ENCODE measurements around the gene POLR2E.

The POLR2E gene

DNA sequence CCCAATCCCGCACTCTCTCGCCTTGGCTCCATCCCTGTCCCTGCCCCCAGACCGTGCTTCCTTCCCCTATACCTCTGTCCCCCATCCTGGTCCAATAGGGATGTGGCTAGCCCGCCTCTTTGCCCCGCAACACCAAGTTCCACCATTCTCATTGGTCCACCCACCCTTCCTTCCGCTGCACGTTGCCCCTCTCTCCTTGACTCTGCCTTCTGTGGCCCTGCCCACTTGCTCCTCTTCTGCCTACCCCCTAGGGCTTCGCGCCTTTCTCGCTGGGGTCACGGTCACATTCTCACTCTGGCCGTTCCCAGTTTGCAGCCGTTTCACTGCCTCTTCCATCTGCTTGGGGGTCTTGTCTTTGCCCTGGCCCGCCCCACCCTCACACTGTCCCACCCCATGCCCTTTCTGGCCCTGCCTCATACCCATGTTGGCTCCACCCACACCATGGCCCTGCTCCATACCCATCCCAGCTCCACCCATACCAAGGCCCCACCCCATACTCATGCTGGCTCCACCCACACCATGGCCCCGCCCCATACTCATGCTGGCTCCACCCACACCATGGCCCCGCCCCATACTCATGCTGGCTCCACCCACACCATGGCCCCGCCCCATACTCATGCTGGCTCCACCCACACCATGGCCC lies 32.7 kb downstream of the POLR2E start:
- no peak for DNase-seq

DNA sequence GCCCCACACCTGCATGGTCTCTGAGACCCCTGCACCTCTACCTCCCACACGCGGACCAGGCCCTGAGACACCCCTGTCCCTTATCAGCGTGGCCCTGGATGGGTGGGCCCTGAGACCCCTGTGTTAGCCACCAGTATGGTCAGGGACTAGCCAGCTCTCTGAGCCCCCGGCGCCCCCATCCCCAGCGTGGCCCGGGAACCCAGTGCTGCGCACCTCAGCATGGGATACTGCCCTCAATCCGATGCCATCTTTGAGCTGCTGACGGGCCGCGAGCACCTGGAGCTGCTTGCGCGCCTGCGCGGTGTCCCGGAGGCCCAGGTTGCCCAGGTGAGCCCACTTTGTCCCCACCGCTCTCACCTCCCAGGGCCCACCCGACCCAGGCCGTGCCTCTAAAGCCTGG lies 33.2 kb downstream of the POLR2E start:
- DNase-seq, result no peak

DNA sequence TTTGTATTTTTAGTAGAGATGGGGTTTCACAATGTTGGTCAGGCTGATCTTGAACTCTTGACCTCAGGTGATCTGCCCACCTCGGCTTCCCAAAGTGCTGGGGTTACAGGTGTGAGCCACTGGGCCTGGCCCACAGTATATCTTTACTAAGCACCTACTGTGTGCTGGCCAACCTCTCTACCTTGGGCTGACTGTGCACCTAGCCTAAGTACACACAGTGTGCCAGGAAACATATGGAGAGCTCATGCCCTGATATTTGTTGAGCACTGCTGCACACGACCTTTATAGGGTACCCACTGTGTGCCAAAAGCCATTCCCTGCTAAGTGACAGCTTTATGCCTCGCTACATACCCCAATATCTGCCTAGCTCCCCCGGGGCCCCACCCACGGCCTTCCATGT lies 34.5 kb downstream of the POLR2E start:
- DNase-seq, result no peak

DNA sequence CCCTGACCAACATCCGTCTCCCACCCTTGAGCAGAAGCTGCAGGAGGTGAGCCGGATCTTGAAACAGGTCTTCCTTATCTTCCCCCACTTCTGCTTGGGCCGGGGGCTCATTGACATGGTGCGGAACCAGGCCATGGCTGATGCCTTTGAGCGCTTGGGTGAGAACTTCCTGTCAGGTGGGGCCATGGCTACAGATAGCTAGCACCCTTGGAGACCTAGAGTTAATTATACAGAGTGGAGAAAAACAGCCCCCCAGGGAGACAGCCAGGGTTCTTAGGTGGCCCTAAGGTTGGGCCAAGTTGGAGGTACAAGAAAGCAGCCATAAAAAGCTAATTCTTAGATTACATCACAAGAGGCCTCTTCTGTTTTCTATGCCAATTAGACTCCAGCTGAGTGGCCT lies 37.1 kb downstream of the POLR2E start:
- DNase-seq, result no peak

DNA sequence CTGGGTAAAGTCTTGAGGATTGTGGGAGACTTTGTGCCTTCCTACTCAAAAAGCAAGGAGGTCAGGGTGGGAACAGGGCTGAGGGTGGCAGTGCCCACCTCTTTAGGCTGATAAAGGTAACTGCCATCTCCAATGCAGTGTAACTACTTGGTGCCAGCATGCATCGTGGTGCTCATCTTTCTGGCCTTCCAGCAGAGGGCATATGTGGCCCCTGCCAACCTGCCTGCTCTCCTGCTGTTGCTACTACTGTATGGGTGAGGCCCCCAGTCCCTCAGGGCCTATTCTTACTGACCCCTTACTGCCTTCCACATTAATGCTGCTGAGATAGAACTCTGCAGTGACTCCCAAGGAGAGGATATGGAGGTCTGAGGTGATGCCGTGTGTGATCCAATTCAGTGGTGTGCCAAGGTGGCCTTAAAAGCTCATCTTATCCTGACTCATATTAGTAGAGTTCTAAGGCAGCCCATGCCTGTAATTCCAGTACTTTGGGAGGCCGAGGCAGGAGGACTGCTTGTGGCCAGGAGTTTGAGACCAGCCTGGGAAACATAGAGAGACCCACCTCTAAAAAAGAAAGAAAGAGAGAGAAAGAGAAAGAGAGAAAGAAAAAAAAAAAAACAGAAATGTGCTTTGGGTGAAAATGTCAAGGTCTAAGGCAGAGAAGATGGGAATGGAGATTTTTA lies 37.9 kb downstream of the POLR2E start:
- DNase-seq, result peak; percentile 50 to 77

DNA sequence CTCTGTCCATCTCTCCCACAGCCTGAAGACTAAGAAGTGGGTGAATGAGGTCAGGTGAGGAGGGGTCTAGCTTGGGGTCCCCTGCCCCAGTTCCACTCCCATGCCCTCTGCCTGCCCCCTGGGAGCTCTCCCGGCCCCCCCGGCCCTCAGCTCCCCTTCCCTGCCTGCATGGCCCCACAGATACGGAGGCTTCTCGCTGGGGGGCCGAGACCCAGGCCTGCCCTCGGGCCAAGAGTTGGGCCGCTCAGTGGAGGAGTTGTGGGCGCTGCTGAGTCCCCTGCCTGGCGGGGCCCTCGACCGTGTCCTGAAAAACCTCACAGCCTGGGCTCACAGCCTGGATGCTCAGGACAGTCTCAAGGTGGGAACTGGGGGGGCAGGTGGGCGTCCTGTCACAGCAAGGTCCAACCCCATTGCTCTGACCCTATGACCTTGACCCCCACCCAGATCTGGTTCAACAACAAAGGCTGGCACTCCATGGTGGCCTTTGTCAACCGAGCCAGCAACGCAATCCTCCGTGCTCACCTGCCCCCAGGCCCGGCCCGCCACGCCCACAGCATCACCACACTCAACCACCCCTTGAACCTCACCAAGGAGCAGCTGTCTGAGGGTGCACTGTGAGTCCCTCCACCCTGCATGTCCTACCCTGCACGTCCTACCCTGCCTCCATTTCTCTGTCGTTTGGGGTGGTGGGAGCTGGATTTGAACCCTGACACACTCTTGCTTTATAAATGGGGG lies 39.1 kb downstream of the POLR2E start:
- DNase-seq, result no peak

DNA sequence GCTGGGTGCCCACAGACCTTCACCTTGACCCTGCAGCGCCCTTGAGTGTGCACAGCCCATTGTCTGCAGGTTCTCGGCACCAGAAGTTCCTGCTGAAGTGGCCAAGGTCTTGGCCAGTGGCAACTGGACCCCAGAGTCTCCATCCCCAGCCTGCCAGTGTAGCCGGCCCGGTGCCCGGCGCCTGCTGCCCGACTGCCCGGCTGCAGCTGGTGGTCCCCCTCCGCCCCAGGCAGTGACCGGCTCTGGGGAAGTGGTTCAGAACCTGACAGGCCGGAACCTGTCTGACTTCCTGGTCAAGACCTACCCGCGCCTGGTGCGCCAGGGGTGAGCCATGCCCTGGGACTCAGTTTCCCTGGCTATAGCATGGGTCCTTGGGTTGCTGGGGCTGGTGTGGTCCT lies 40.1 kb downstream of the POLR2E start:
- no peak for DNase-seq

DNA sequence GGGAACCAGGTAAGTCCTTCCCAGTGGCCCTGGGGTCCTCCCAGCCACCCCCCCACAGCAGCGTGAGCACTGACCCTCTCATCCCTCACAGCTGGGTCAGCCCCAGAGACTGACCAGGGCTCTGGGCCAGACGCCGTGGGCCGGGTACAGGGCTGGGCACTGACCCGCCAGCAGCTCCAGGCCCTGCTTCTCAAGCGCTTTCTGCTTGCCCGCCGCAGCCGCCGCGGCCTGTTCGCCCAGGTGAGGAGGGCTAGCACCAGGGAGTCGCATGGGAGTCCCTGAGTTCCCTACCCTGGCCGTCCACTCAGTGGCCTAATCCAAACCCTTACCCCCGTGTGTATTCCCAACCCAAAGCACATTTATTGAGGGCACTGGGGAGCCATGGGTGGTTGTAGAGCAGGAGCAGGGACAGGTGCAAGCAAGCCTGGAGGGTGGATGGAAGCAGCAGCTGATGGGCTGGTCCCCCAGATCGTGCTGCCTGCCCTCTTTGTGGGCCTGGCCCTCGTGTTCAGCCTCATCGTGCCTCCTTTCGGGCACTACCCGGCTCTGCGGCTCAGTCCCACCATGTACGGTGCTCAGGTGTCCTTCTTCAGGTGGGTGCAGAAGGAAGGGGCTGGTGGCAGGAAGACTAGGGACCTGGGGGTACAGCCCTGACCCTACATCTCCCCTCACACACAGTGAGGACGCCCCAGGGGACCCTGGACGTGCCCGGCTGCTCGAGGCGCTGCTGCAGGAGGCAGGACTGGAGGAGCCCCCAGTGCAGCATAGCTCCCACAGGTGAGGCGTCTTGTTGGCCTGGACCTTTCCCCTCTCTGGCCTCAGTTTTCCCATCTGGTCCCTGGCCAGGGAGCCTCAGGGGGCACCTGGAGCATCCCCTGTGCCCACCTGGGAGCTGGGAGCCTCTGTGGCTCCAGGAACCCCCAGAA lies 40.8 kb downstream of the POLR2E start:
- no peak for DNase-seq

DNA sequence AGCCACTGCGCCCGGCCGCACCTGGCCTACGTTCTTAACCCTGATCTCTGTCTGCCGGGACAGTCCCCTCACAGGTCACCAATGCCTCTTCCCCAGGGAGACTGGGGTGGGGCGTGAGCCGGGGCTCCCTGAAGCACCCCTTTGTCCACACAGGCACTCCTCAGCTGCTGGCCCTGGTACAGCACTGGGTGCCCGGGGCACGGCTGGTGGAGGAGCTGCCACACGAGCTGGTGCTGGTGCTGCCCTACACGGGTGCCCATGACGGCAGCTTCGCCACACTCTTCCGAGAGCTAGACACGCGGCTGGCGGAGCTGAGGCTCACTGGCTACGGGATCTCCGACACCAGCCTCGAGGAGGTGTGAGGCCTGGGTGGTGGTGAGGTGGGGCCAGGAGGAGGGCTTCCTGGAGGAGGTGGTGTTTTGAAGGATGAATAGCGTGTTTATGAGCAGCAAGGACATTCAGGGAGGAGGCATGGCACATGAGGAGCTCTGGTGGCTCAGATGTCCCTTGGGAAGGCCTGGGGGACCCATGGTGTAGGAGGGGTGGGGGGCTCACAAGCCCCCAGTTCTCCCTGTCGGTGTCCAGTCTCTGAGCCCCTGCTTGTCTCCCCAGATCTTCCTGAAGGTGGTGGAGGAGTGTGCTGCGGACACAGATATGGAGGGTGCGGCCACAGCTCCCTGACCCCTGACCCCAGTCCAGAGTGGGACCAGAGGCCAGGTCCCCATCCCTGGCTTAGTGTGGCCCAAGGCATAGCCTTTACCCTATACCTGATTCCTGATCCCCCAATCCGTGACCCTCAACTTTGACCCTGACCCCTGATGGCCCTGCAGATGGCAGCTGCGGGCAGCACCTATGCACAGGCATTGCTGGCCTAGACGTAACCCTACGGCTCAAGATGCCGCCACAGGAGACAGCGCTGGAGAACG lies 41.7 kb downstream of the POLR2E start:
- no peak for DNase-seq

DNA sequence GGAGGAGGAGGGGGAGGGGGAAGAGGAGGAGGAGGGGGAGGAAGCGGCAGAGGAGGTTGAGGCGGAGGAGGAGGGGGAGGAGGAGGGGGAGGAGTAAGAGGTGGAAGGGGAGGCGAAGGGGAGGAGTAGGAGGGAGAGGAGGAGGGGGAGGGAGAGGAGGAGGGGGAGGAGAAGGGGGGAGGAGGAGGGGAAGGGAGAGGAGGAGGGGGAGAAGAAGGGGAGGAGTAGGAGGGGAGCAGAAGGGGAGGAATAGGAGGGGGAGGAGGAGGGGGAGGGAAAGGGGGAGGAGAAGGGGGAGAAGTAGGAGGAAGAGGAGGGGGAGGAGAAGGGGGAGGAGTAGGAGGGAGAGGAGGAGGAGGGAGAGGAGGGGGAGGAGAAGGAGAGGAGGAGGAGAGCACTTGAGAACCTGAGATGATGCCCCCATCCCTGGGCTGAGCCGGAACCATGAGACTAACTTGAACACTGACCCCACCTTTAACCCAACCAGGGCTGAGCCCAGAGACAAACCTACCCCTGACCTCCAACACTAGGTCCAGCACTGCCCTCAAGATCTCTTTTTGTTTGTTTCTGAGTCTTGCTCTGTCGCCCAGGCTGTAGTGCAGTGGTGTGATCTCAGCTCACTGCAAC lies 42.7 kb downstream of the POLR2E start:
- no peak for DNase-seq

DNA sequence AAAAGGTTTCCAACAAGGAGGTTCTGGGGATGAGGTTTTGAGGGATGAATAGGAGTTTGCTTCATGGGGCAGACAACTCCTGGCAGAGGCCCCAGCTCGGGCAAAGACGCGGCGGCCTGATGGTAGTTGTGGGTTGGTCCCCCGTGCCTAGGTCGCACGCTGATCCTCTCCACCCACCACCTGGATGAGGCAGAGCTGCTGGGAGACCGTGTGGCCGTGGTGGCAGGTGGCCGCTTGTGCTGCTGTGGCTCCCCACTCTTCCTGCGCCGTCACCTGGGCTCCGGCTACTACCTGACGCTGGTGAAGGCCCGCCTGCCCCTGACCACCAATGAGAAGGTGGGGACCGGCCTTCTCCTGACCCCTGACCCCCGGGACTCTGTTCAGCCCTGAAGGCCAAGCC lies 43.4 kb downstream of the POLR2E start:
- no peak for DNase-seq

DNA sequence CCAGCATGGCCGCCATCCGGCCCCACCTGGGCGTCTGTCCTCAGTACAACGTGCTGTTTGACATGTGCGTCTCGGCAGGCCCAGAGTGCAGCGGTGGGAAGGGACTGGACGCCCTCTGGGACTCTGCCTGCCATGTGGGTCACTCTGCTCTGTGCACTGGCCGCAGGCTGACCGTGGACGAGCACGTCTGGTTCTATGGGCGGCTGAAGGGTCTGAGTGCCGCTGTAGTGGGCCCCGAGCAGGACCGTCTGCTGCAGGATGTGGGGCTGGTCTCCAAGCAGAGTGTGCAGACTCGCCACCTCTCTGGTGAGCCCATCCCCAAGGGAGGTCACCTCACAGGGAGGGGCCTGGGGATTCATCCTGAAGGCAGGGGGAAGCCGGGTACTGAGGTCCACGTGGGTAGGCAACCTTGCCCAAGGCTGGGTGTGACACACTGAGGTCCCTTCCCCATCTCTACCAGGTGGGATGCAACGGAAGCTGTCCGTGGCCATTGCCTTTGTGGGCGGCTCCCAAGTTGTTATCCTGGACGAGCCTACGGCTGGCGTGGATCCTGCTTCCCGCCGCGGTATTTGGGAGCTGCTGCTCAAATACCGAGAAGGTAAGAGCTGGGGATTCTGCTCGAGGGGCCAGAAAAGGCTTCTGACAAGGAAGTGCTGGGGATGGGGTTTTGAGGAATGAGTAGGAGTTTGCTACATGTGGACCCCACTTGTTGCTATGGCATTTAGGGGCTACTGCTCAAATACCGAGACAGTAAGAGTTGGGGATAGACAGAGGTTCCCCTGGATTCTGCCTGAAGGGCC lies 44.0 kb downstream of the POLR2E start:
- no peak for DNase-seq

DNA sequence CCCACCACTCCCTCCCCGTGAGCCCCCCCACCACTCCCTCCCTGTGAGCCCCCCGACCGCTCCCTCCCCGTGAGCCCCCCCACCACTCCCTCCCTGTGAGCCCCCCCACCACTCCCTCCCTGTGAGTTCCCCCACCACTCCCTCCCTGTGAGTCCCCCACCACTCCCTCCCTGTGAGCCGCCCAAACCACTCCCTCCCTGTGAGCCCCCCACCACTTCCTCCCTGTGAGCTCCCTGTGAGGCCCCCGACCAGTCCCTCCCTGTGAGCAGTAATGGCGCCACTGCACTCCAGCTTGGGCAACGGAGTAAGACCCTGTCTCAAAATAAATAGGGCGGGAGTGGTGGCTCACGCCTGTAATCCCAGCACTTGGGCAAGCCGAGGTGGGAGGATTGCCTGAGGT lies 45.4 kb downstream of the POLR2E start:
- no peak for DNase-seq

DNA sequence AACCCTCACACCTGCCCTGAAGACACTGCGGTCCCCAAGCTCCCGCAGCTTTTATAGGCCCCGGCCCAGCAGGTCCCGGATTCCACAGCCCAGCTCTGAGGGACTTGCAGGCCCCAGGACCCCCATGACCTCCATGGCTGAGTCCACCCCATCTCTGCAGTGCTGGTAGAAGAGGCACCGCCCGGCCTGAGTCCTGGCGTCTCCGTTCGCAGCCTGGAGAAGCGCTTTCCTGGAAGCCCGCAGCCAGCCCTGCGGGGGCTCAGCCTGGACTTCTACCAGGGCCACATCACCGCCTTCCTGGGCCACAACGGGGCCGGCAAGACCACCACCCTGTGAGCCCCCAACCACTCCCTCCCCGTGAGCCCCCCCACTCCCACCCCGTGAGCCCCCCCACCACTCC lies 46.1 kb downstream of the POLR2E start:
- DNase-seq, result no peak

DNA sequence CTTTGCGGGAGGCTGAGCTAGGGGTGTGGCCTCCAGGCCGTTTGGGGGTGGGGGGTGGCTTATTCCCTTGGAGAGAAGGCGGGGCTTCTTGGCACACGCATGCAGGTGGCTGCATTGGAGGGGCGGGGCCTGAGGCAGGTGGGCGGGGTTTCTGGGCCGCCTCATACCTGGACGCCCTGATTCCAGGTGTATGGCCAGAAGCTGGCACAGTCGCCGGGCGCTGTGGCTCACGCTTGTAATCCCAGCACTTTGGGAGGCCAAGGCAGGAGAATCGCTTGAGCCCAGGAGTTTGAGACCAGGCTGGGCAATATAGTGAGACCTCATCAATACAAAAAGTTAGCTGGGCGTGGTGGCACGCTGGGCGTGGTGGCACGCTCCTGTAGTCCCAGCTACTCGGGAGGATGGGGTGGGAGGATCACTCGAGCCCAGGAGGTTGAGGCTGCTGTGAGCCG lies 47.5 kb downstream of the POLR2E start:
- DNase-seq, result no peak

DNA sequence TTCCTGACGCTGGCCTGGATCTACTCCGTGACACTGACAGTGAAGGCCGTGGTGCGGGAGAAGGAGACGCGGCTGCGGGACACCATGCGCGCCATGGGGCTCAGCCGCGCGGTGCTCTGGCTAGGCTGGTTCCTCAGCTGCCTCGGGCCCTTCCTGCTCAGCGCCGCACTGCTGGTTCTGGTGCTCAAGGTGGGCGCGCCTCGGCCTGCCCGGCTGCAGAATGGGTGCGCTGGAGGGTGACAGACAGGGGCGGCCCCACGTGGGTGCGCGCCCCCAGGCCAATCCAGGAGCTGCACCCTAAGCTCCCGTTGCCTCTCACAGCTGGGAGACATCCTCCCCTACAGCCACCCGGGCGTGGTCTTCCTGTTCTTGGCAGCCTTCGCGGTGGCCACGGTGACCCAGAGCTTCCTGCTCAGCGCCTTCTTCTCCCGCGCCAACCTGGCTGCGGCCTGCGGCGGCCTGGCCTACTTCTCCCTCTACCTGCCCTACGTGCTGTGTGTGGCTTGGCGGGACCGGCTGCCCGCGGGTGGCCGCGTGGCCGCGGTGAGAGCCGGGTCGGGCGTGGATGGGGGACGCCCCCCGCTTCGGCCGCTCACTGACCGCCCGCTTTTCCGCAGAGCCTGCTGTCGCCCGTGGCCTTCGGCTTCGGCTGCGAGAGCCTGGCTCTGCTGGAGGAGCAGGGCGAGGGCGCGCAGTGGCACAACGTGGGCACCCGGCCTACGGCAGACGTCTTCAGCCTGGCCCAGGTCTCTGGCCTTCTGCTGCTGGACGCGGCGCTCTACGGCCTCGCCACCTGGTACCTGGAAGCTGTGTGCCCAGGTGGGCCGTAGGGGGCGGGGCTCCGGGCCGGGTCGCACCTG lies 48.1 kb downstream of the POLR2E start:
- DNase-seq, result no peak

DNA sequence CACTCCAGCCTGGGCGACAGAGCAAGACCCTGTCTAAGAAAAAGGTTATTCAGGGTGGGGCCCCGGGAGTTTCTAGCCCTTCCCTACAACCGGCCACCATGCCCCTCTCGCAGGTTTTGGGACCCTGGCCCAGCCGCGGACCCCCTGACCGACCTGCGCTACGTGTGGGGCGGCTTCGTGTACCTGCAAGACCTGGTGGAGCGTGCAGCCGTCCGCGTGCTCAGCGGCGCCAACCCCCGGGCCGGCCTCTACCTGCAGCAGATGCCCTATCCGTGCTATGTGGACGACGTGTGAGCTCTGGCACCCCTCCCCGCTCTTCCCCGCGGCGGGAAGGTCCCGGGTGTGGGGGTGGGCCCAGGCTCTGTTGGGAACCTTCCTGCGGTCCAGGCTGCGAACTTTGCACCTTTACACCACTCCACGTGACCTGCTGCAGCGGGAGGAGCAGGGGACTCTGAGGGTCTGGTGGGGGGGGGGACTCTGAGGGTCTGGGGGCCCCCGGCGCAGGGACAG lies 49.0 kb downstream of the POLR2E start:
- DNase-seq, result no peak

DNA sequence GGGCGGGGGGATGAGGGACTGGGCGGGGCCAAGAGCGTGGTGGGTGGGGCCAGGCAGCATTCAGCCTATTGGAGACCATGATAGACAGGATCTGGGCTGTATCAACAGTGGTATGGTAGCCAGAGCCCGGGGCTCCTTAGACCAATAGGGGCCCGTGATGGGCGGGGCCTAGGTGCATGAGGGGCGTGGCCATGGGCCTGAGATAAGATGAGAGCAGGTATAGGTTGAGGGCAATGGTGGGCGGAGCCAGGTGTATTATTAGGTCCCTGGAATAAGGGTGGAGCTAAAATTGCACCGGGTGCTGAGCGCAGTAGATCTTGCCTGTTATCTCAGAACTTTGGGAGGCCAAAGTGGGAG lies 50.0 kb downstream of the POLR2E start:
- peak; percentile 83 for DNase-seq

Measured in CD4-positive, alpha-beta T cell treated with Interferon alpha-2 for 1 hour (primary cell).